NCI-H1092 (cell line): Measurements from ENCODE around the gene DCLK1.

Experiments
- DNase-seq: peaks from one replicate; lab custom pipeline; 2025; lab: John Stamatoyannopoulos, UW

DCLK1 gene

DNA sequence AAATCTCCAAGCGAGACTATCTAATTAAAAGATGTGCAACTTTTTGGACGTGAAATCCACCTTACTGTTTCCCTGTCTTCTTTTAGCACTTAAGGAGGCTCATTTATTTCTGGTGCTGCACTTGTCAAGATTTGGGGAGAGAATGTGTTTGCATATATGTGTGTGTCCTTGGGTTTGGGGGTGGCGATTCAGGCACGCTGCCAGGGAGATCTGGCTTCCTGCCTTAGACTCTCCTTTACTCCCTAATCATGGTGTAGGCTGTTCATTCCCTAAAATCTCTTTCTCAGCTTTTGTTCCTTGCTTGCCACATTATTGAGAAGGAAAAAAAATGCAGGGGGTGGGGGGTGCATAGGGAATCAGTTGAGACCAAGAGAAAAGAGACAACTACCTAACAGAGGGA is 271.2 kb downstream of the DCLK1 start:
- no peak for DNase-seq

DNA sequence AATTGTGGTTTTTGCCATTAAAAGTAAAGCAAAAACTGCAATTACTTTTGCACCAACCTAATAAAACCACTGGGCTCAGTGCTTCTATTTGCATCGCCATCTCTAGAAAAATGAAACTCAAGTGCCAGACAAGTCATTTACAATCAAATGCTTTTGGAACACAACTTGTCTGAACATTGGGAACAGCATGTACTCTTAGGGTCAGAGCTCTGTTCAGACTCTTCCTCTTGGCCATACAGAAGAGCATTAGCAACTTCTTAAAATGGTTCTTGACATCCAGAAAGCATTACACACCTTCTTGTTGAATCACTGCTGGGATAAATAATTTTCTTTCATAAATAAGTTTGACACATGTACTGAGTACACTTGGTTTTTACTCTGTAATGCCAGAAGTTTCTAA is 272.5 kb downstream of the DCLK1 start:
- DNase-seq = no peak

DNA sequence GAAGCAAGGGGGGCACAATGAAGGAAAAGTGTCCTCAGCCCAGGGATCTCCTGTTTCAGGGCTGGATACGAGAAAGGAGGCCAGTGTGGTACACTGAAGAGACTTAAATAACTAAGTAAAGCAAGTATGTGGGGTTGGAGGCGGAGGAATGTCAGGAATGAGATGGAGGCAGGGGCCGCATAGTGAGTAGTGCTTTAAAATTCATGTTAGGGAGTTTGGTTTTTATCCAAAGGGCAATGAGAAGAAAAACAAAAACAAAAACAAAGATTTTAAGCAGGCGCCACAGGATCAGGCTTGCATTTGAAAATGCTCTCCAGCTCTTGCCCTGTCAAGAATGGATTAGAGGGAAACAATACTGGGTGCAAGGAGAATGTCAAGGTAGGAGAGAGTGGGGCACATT is 273.4 kb downstream of the DCLK1 start:
- no peak for DNase-seq

DNA sequence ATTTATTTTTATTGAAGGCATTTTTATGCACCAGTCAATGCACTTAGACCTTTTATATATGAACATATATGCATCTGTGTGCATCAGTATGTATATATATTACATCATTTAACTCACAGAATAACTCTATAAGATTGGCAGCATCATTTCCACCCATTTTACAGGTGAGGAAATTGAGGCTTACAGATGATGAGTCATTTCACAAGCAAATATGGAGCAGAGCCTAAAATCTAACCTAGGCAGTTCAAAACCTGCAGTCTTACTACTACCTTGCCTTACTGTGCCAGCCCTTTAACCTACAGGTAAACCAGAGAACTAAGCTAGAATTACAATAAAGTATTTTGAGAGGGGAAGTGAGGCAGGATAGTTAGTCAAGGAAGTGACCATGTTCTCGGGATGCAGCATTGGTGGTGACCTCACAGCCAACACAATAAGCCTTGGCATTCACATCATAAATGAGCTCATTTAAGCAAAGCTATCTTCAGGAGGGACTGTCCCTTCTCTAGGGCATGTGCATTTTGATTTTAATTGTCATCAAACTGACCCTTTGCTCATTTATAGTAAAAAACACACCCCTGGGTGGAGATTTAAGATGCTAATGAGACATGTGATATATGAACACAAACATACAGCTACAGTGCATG is 274.3 kb downstream of the DCLK1 start:
- DNase-seq = no peak

- no peak for DNase-seq
Observed at GRCh38 chr13:35856084-35856483, 275.1 kb downstream of the DCLK1 start.

DNA sequence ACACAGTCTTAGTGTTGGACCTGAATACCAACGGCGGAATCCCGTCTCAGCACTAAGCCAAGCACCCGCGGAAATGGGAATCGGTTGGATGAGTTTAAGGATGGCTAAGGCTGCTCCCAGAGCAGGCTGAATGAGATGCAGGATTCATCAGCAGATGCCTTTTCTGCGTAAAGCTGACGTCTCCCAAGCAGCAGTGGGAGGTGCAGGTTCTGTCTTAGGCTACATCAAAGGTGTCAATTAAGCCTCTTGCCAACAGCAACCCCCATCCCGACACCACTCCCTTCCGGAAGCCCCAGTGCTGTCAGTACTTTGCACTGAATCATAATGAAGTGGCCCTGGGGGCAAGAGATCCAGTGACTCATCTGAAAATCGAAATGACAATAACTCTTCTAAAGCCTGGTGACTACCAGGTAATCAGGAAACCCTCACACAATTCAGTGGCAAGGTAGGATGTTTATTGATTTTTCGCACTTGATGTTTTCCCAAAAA is 275.6 kb downstream of the DCLK1 start:
- DNase-seq = no peak

DNA sequence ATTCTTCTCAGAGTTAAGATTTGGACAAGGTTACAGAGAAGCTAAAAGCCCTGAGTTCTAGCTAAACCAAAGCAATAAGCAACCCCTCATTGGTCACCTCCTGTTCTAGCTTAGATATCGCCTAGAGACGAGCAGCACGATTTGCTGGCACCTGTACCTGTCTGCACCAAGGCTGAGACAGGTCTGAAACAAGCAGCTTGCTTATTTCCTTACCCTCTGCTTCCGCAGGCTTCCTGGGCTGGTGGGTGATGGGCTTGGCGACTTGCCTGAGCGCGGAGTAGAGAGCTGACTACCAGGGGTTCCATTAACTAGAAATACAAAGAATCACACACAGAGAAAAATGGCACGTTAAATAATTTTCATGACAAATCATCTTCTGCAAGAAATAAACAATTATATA is 276.9 kb downstream of the DCLK1 start:
- DNase-seq = no peak

DNA sequence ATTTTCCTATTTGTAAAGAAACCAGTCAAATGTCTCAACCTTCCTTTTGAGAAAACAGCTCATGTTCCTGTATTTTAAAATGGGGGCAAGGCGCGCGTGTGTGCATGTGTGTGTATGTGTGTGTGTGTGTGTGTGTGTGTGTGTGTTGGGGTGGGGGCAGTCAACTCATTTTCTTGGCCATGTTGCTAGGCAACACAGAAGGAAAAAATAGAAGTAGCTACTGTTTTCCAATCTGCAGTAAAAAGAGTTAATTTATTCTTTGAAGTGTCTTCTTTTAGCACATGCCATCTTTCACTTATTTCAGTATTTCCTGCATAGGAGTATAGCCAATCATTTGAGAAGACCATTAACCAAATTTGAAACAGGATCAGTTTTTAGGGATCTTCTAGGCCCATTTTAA is 279.3 kb downstream of the DCLK1 start:
- DNase-seq = no peak

DNA sequence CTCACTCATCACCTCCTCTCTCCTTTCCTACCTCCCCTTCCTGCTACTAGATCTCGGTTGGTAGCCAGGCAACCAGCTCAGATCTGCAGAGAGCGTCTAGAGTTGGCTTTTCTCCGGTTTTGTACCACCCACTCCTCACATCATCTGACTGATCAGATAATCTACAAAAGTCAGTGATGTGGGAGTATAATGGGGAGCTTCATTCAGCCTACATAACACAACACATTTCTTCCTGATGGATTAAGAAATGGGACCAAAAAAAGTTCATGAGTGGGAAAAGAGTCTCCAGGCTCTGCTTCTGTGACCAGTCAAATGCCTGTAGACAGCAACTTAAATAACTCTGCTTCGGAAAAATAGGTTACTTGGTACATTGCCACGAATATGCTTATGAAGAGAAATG is 279.8 kb downstream of the DCLK1 start:
- DNase-seq = no peak

DNA sequence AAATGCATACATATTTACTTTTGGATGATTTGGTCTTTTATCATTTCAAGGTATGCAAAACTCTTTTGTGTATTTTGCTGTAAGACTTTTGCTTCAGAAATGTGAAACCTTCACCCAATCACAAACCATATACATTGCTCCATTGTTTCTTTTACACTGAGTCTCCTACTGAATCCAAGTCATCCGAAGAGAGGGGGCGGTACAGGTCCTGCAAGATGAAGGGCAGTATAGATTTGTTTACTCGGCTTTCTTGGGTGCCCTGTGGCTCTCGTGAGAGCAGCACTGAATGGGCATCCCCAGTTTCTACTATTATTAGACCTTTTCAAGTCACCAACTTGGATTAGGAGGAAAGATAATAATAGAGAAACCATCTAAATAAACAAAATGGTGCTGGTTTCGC is 280.6 kb downstream of the DCLK1 start:
- DNase-seq = no peak

DNA sequence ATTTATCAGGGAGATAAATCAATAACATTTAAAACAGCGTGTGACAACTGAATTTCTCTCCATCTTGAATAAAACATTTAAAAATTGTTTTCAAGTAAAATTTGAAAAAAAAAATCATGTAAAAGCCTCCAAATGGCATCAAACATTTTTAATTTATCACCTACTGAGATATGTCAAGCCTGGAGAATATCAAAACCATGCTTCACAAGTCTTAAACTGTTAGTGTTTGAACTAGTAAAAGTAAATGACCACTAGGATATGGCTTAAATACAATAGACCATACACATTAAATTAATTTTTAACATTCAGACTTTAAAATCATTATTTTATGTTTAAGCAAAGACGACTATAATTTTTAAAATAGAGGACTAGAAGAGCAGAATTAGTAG is 281.9 kb downstream of the DCLK1 start:
- DNase-seq = no peak

GRCh38 chr13:35848336-35849255 is 282.6 kb downstream of the DCLK1 start:
- DNase-seq = no peak

- DNase-seq = no peak
Observed at GRCh38 chr13:35843272-35843671, 287.9 kb downstream of the DCLK1 start.

GRCh38 chr13:35841060-35841521 is 290.1 kb downstream of the DCLK1 start:
- DNase-seq = no peak

- no peak for DNase-seq
Observed at GRCh38 chr13:35839806-35840205, 291.4 kb downstream of the DCLK1 start.

GRCh38 chr13:35838356-35838755 is 292.8 kb downstream of the DCLK1 start:
- no peak for DNase-seq

- DNase-seq = no peak
Observed at GRCh38 chr13:35836446-35836845, 294.7 kb downstream of the DCLK1 start.

GRCh38 chr13:35835989-35836388 is 295.2 kb downstream of the DCLK1 start:
- DNase-seq = no peak

DNA sequence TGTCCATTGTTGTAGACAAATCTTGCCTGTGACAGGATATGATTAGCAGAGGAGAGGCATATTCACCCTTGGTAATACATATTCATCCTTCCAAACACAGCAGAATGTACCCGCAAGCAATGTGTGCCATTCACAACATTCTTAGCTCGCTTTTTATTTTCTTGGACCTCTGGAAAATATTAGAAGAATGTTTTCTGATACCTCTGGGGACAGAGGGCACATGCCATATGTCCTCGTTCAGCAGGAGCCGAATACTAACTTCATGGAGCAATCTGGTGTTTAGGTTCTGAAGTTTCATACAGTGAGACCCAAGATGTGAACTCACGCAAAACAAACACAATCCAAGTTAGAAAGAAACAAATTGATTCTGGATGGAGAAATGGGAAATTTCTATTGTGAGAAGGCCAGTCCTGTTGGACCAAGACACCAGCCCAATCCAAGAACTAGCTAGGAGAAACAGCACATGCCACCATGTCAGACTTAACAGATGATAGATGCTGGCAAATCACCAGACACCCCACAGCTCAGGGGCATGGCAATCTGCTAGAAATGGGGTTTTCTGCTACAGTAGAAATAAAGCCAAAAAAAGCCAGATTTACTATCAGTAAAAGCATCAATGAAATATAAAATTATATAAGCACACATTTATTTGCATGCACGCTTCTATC is 297.4 kb downstream of the DCLK1 start:
- DNase-seq = no peak

GRCh38 chr13:35833031-35833430 is 298.2 kb downstream of the DCLK1 start:
- no peak for DNase-seq

DNA sequence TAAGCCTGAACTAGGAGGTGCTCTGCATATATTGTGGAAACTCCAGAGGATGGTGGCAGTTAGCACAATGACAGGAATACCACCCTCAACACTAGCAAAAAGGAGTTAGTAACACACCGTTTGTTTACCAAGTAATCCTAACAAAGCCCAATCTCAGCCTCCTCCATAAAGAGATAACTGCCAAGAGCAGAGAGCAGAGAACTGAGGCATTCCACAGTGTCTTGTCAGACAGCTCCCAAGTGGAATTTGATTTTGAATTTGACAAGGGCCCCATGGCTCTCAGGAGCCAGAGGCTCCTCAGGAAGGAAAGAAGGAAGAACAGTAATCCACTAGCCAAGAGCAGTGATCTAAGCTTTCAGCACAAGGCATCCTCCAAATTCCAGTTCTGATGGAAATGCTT is 298.6 kb downstream of the DCLK1 start:
- DNase-seq = no peak

DNA sequence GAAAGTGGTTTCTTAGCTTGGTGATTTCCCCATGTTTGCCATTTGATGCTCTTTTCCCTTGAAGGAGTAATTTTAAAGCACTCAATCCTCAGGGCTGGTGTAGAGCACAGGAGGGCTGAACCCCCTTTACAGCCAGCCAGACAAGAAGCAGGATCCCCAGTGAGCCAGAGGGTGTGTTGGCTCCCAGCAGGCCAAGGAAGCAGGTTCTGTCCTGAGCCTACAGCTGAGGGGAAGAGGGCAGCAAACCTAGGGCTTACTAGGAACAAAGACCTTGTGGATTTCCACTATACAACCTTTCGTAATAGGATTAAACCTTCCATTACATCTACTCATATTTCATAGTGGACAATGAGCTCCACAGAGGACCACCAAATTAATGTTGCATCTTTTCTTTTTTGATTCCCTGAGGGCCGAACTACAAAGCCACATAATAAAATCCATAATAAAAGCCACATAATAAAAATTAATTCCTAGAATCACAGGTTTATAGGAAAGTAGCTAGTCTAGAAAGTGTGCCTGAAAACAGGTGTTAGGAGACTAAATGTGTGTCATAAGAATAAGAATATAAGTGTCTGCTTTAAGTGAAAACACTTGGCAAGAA is 300.2 kb downstream of the DCLK1 start:
- no peak for DNase-seq
